DOHH2 (cell line): ENCODE data around the gene PRKCH.

ENCODE experiments used
- H3F3A ChIP-seq: fragments of 200-600 bp; sonication (generic), shearing (Covaris generic); 2 replicates; pipeline ENCODE4 v1.6.0; 2016; ENCODE audit warnings: antibody characterized with exemption, mild to moderate bottlenecking; ENCODE audit not compliant: control insufficient read depth, insufficient read depth
- H3K27ac ChIP-seq: fragments of 200-600 bp; sonication (generic); 2 replicates; pipeline ENCODE4 v1.5.1; 2014; ENCODE audit warnings: low read depth, mild to moderate bottlenecking, low read length, moderate library complexity
- H3K27me3 ChIP-seq: fragments of 200-600 bp; sonication (generic); 2 replicates; pipeline ENCODE4 v1.6.1; 2014; ENCODE audit warnings: mild to moderate bottlenecking, low read length, mixed read lengths; ENCODE audit not compliant: control insufficient read depth
- H3K36me3 ChIP-seq: fragments of 200-600 bp; sonication (generic); 2 replicates; pipeline ENCODE4 v1.6.1; 2014; ENCODE audit warnings: mild to moderate bottlenecking, low read length, moderate library complexity, mixed read lengths; ENCODE audit not compliant: control insufficient read depth
- H3K4me1 ChIP-seq: fragments of 200-600 bp; sonication (generic); 2 replicates; pipeline ENCODE4 v1.6.1; 2014; ENCODE audit warnings: mild to moderate bottlenecking, low read length, mixed read lengths; ENCODE audit not compliant: control insufficient read depth
- H3K4me2 ChIP-seq: fragments of 200-600 bp; sonication (generic); 2 replicates; pipeline ENCODE4 v1.6.0; 2014; ENCODE audit warnings: mild to moderate bottlenecking, low read length, moderate library complexity
- H3K4me3 ChIP-seq: fragments of 200-600 bp; sonication (generic); 2 replicates; pipeline ENCODE4 v1.5.1; 2014; ENCODE audit warnings: mild to moderate bottlenecking, low read length, mixed read lengths
- H3K79me2 ChIP-seq: fragments of 200-600 bp; sonication (generic); 2 replicates; pipeline ENCODE4 v1.6.1; 2014; ENCODE audit warnings: mild to moderate bottlenecking, low read length, mixed read lengths; ENCODE audit not compliant: control insufficient read depth
- H3K9me2 ChIP-seq: fragments of 200-600 bp; sonication (generic); replicated peaks from 2 replicates; pipeline ENCODE4 v1.6.1; 2014; ENCODE audit warnings: mild to moderate bottlenecking, low read length, mixed read lengths; ENCODE audit not compliant: control insufficient read depth
- H3K9me3 ChIP-seq: fragments of 200-600 bp; sonication (generic); 2 replicates; pipeline ENCODE4 v1.6.1; 2014; ENCODE audit warnings: antibody characterized with exemption, low read length, mixed read lengths; ENCODE audit not compliant: control insufficient read depth, insufficient read depth
- H4K20me1 ChIP-seq: fragments of 200-600 bp; sonication (generic); 2 replicates; pipeline ENCODE4 v1.6.0; 2014; ENCODE audit warnings: low read depth, mild to moderate bottlenecking, antibody characterized with exemption, low read length, moderate library complexity; ENCODE audit not compliant: control insufficient read depth, insufficient read depth
- CTCF ChIP-seq: fragments of 200-600 bp; sonication (generic); IDR thresholded peaks from one replicate; pipeline ENCODE4 v1.5.1; 2014; ENCODE audit warnings: antibody characterized with exemption, mild to moderate bottlenecking, low read depth, low read length; ENCODE audit not compliant: poor library complexity, severe bottlenecking
- EZH2phosphoT487 ChIP-seq: fragments of 200-600 bp; sonication (generic); IDR thresholded peaks from 2 replicates; pipeline ENCODE4 v1.6.1; 2017; ENCODE audit warnings: borderline replicate concordance, mild to moderate bottlenecking, antibody characterized with exemption, low read length, moderate library complexity, mixed read lengths

Gene PRKCH

GRCh38 chr14:61476105-61476753, 154.8 kb downstream of the PRKCH start:
- Histone ChIP-seq H3K36me3 (no peaks in the 10 kb centered on the region; the same call in 1 of the 2 replicates), H3F3A (peaks cover 35% of the 10 kb centered on the region), H3K4me2 (peak overlapping the region; percentile 89), H3K79me2 (peaks cover 12% of the 10 kb centered on the region), H3K27me3 (no peaks in the 10 kb centered on the region), H4K20me1 (no peaks in the 10 kb centered on the region), H3K9me3 (no peaks in the 10 kb centered on the region), H3K9me2 (no peaks in the 10 kb centered on the region), H3K4me1 (peaks cover 100% of the 10 kb centered on the region), H3K27ac (peak overlapping the region; percentile 100), H3K4me3 (peak overlapping the region; percentile 67)
- no peak for TF ChIP-seq EZH2phosphoT487
- TF ChIP-seq CTCF: no peak

- H3K27me3 ChIP-seq: no peaks in the 10 kb centered on the region
- H3K36me3 ChIP-seq: no peaks in the 10 kb centered on the region; the same call in 1 of the 2 replicates
- no peaks in the 10 kb centered on the region for H4K20me1 ChIP-seq
- H3K4me1 ChIP-seq: peaks cover 93% of the 10 kb centered on the region
- H3K79me2 ChIP-seq: peaks cover 12% of the 10 kb centered on the region
- TF ChIP-seq CTCF (no peak), EZH2phosphoT487 (no peak)
- peaks cover 35% of the 10 kb centered on the region for H3F3A ChIP-seq
- peak overlapping the region; percentile 67 for H3K4me3 ChIP-seq
- H3K9me3 ChIP-seq: no peaks in the 10 kb centered on the region
- peak overlapping the region; percentile 100 for H3K27ac ChIP-seq
- peak overlapping the region; percentile 89 for H3K4me2 ChIP-seq
- no peaks in the 10 kb centered on the region for H3K9me2 ChIP-seq
Observed at GRCh38 chr14:61476754-61477410, 155.5 kb downstream of the PRKCH start.

- Histone ChIP-seq H3K36me3 (no peaks in the 10 kb centered on the region; the same call in 1 of the 2 replicates), H3K4me3 (peak overlapping the region; percentile 67), H3K4me1 (peaks cover 83% of the 10 kb centered on the region), H4K20me1 (no peaks in the 10 kb centered on the region), H3K9me3 (no peaks in the 10 kb centered on the region), H3K27me3 (no peaks in the 10 kb centered on the region), H3K79me2 (peaks cover 12% of the 10 kb centered on the region), H3F3A (peaks cover 35% of the 10 kb centered on the region), H3K4me2 (peak overlapping the region; percentile 89), H3K27ac (peak overlapping the region; percentile 100), H3K9me2 (no peaks in the 10 kb centered on the region)
- TF ChIP-seq EZH2phosphoT487 (no peak), CTCF (peak; percentile 38)
Observed at GRCh38 chr14:61477712-61478462, 156.5 kb downstream of the PRKCH start.
